Stimulated activated naive CD4-positive, alpha-beta T cell treated with Interleukin-2 at 50 U/mL for 16 hours (primary cell): ENCODE results near the gene ARID3B.
"Not testable (repeated sequence)": the region's sequence is repeated elsewhere in the genome, so short reads cannot be mapped to it uniquely, and the experiment has no call there.

Experiments
- DNase-seq: peaks from one replicate; lab custom pipeline; 2025; lab: John Stamatoyannopoulos, UW

The ARID3B gene

DNA sequence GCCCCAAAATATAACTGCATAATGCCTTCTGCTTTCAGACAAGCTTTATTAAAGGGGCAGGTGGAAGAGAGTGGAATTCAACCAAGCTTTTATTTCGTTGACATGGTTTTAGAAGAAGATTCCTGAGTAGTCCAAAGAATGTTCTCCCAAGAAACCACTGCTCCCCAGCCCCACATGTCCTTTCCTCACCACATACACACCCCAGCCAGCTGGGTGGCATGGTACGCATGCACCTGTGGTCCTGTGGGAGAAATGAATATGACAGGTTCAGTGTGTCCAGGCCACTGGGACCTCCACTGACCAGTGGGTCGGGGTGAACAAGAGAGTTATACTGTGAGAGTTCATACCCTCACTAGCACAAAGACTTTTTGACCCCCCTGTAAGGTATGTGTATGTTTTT lies 30.2 kb downstream of the ARID3B start:
- DNase-seq, result no peak

DNA sequence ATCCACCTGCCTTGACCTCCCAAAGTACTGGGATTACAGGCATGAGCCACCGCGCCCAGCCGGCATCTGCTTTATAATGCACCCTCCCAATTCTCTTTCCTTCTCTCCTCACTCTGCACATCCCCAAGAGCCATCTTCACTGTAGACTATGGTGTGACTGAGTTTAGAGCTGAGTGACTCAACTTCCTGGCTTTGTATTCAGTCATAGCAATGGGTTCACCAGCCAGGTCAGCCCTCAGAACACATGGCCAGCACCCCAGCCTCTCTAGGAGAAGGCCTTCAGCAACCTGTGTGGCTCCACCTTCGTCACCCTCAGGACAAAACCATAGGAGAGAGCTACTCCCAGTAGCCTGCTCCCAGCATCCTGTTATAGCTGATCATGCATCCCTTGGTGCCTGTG lies 33.0 kb downstream of the ARID3B start:
- DNase-seq, result no peak

DNA sequence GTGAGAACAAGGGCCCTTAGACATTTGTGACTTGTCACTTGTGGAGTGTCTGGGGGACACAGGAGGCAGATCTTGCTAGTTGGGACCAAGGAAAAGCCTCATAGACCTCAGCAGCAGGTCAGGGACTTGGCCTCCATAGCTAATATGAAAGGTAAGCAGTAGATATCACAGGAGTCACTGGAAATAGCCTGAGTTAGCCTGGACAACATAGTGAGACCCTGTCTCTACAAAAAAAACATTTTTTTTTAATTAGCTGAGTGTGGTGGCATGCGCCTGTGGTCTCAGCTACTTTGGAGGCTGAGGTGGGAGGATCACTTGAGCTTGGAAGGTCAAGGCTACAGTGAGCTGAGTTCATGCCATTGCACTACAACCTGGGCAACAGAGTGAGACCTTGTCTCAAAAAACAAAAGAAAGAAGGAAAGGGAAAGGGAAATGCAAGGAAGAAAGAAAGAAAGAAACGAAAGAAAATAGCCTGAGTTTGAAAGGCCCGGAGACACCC lies 37.5 kb downstream of the ARID3B start:
- no peak for DNase-seq

DNA sequence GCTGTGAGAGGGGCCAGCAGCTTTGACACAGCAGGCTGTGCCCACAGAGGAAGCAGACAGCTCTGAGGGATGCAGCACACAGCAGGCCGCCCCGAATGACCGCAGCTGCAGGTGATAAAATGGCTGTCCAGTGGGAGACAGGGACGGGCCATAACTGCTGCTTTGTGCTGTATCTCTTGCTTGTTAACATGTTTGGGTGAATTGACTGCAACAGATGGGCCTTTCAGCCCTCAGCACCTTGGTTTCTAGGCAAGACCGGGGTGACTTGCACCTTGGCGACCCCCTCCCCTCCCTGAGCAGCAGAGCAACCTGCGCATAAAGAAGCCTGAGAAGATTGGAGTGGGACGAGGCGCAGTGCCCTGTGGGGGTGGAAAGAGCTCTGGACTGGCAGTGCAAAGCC lies 38.0 kb downstream of the ARID3B start:
- no peak for DNase-seq

DNA sequence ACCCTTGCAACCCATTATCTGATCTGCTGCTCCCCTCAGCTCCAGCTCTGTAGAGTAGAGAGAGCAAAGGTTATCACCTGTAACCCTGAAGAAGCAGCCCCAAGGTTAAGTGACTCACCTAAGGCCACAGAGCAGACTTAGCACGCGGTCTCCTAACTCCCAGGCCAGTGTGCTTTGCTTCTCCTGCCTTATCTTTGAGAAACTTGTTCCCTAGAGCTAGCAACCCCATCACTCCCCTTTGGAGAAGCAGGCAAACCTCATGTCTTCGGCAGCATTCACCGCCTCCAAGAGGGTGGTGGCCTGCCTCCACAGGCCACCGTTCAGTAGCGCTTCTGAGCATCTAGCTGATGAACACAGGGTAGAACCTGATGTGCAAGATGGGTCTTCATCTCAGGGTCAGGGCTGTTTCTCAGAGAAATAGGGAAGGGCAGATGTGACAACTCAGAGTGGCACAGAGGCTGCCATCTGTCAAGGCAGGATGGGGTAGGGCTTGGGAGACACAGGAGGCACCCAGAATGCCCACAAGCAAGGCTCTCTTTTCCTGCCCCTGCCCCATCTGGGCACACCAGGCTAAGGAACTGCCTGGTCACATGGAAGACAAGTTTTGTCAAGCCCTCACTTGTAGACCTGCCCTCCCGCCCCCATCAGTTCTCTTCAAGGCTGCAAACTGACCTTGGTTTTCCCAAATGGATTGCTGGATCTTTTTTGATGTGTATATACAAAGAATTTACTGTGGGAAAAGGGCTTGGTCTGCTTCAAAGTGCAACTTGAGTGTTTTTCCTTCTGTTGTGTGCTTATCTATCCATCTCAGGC lies 39.7 kb downstream of the ARID3B start:
- DNase-seq, result no peak

DNA sequence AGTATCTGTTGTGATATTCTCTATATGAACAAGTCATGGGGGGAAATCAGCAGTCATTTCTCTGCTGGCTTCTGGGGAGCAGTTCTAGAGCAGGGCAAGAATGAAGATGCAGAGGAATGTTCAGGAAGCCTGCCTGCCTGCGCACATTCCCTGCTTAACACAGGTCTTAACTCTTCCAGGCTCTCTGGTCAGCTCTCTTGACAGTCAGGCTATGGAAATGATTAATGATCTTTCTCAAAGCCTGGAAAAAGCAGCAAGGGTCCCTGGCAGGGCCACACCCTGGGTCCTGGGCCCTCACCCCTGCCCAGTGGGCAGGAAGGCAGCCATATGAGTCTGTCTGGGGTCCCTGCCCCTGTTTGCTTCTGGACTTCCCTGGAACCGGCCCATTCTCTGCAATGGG lies 43.2 kb downstream of the ARID3B start:
- DNase-seq, result no peak

DNA sequence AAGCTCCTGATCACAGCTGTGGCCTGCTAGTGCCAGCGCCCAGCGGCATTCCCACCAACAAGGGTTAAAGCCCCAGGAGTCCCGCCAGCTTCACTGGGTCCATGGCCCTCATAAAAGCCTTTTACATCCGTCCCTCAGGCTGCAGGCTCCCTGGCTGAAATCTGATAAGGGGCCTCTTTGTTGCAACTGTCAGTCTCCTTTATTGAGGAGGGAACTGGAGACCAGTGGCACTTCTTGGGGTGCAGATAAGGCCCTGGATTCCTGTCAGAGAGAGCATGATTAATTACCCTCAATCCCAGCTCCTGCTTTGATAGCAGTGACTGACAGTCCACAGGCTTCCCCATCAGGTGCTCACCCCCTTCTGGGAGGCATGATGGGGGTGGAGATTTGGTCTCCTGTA lies 43.8 kb downstream of the ARID3B start:
- DNase-seq, result no peak

DNA sequence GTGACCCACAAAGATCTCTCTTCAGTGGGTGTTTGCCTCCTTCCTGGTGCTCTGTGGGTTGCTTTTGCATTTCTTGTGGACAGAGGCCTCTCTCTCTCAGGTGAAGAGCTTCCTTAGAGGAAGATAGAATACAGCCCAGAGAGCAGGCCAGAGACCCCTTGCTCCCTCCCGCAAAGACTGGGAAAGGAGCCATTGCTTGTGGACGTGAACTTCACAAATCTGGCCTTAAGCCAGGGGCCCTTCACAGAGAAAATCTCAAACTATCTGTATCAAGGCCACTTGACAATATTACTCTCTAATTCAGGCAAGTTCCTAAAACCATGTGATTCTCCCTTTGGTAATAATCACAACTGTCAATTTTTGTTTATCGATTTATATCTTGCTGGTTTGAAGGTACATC lies 44.2 kb downstream of the ARID3B start:
- no peak for DNase-seq

DNA sequence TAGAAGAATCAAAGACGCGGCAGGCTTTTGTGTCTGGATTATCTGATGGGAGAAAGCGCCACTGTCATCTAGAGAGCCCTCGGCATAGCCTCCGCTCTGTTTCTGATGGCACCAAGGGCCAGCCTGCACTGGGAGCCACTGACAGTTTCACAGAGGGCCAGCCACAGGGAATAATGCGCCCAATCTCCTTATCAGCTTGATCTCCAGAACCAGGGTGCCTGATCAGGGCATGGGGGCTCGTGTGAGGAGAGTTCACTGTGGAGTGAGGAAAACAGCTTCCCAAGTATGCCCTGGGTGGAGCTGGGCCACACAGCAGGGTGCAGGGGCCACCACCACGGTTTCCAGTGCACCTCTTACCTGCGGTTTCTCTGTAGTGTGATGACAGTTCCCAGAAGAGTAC lies 44.8 kb downstream of the ARID3B start:
- DNase-seq, result no peak

DNA sequence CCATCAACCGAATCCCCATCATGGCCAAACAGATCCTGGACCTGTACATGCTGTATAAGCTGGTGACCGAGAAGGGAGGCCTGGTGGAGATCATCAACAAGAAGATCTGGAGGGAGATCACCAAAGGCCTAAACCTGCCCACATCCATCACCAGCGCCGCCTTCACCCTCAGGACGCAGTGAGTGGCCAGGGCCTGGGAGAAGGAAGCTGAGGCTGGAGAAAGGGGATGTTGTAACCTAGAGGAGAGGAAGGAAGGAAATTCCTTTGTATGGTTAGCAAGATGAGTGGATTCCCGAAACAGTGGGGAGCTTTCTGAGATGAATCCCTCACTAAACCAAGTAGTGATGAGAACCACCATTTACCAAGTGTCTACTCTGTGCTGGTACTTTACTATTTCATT lies 48.8 kb downstream of the ARID3B start:
- no peak for DNase-seq

DNA sequence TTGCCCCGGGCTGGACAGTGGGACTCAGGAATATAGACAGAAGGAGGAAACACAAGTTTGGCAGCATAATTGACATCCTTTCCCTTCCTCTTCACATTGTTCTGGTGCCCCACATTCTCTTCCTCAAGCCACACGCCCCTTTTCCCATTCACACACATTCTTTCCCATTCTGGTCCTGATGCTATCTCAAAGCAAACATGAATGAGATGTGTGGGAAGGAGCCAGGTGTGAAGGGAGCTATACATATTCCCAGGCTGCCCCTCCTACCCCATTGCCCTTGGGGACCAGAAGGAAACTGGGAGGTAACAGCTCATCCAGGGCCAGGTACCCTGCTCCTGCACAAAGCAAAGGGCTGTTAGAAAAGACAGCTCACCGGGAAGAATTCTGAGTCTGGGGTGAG lies 51.2 kb downstream of the ARID3B start:
- DNase-seq, result no peak

DNA sequence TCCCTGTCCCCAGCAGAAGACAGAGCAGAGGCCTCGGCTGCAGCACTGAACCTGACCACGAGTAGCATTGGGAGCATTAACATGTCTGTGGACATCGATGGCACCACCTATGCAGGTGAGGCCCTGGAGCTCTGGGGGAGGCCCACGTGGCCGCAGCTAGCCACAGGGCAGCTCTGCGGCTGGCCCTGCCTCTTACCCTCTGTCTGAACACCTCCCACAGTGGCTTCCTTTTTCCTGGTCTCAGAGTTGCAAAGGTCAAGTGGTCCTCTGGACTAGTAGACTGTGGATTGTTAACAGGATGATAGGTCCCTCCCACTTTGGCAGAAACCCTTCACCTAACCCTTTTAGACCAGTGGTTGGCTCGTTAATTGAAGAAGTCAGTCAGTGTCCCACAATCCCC lies 52.1 kb downstream of the ARID3B start:
- DNase-seq, result no peak

DNA sequence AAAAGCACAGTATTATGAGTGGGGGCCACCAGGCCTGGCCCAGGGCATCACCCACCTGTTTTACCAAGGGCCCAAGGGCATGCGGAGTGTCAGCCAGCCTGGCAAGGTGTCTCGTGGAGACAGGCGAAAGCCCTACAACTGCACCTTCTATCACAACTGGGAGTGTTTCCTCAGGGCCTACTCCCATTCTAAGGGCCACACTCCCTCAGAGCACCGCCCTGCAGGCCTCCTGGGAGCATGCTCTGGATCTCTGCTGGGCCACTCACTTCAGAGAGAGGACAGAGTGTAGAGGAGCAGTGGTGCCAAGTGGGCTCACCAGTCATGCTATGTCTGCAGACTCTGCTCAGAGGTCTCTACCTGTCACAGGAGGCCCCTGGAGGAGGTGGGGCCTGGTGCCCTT lies 53.4 kb downstream of the ARID3B start:
- no peak for DNase-seq

DNA sequence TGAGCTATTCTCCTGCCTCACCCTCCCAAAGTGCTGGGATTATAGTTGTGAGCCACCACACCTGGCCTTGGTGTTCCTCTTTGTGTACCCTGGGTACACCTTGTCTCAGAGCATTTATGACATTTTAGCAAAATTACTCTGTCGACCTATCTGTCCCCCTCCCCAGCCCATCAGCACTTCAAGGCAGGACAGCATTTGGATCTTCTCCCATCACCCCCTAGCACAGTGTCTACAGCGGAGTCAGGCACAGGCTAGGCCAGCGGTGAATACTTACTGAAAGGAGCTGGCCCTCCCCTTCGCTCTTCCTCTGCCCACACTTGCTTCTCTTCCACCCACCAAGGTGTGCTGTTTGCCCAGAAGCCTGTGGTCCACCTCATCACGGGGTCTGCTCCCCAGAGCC lies 54.3 kb downstream of the ARID3B start:
- DNase-seq, result no peak

DNA sequence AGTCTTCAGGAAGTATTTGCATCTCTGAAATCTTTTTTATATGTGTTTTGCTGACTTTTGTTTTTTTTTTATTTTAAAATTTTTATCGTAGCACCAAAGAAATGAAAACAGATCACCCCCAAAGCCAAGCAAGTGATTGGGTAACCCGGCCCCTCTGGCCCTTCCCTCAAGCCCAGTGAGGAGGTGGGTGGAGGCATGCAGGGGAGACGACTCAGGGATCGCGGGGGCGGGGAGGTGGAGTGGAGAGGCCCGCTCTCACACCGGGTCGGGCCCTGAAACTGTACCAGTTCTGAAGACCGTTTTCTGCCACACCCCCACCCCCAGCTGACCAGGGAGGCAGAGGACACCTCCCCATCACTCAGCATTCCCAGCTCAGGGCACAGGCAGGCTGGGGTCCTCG lies 55.7 kb downstream of the ARID3B start:
- DNase-seq, result not testable (repeated sequence)

DNA sequence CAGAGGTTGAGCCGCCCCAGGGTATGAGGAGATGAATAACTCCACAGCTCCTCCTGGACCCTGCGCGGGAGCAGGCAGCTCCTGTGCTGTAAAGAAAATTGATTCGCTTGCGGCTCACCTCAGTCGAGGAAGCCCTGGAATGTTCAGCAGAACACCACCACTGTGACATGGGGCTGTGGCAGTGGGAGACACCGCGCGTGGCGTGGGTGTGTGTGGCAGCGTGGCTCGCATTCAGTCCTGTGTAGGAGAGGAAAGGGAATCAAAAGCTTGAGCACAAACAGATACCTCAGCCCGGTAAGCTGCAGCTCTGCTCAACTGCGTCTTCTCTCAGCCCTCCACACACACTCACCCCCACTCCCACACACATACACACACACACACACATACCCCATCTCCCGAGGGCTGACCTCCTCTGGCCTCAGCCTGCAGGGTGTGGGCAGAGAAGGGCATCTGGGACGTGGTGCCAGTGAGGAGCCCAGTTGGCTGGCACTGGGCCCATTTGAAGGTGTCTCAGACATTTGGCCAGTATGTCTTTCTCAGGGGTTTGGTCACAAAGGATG lies 56.2 kb downstream of the ARID3B start:
- not testable (repeated sequence) for DNase-seq

DNA sequence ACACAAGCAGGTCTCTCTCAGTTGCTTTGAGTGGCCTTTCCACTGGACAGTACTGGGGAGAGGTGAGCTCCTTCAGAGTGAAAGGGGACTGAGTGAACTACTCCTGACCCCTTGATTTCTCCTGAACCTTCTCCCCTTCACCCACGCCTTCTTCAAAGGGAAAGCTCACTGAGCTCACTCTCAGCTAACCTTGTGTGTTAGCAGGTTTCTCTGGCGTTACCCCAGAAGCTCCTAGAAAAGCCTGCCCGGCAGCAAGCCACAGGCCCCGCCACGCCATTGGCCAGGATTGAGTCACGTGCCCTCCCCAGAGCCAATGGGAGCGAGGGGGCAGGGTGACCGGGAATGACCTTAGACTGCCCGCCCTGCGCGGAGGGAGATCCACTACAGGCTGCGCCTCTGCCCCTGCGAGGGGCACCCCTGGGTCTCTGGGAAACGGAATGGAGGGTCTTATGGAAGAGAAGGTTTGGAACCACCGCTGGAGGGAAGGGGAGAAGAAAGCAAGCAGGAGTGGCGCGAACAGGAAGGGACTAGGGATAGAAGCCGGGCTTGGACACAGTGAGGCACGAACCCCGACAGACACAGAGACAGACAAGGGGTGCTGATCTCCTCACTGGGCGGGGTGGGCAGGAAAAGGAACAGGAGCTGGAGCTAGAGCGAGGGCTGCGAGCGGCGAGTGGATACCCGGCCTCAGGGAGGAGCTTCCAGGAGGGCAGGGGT lies 57.3 kb downstream of the ARID3B start:
- DNase-seq, result peak; percentile 87

DNA sequence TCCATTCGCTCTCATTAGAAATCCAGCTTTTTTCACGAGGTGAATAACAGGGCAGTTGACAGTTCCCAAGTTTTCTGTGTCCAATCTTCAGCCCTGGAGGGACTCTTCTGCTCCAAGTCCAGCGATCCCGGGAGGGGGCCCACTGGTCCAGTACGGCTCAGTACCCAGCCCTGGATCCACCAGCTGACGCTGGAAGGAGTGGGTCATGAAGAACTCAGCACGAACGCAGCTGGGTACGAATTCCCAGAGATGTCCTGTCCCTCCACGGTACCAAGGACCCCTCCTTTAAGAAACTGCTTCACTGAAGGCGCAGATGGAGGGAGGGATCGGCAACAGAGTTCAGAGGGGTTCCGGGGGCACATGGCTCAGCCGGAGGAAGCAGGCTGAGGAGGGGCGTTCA lies 58.1 kb downstream of the ARID3B start:
- no peak for DNase-seq

DNA sequence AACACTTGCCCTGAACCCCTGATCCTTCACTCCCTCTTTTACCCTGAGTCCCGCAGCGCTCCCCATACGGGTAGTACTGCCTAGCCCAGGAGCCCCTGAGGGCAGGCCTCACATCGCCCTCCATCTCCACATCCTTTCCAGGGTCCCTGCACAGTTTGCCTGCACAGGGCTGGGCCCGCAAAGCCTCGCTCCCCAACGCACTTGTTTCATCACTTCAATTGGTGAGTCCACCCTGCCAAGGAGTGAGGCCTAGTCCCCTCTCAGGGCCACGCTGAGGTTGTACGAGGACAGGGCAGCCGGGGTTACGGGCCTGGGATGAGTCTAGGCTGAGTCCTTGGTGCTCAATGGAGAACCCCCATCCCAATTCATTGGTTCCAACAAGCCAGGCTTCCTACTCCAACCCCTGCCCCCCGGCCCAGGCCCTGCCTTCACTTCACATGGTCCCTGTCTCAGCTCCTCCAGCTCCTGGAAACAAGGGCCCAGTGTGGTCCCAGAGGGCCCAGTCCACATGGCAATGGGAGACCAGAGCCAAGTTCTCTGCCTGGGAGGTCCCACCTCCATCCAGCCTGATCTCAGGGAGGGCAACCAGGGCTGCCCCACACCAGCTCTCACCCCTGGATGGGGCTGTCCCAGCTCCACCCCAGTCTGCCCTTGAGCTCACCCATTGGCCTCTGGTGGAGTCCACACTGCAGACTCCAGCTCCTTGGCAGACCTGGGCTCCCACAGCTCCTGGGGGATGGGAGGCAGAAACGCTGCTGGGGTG lies 62.2 kb downstream of the ARID3B start:
- DNase-seq, result no peak

DNA sequence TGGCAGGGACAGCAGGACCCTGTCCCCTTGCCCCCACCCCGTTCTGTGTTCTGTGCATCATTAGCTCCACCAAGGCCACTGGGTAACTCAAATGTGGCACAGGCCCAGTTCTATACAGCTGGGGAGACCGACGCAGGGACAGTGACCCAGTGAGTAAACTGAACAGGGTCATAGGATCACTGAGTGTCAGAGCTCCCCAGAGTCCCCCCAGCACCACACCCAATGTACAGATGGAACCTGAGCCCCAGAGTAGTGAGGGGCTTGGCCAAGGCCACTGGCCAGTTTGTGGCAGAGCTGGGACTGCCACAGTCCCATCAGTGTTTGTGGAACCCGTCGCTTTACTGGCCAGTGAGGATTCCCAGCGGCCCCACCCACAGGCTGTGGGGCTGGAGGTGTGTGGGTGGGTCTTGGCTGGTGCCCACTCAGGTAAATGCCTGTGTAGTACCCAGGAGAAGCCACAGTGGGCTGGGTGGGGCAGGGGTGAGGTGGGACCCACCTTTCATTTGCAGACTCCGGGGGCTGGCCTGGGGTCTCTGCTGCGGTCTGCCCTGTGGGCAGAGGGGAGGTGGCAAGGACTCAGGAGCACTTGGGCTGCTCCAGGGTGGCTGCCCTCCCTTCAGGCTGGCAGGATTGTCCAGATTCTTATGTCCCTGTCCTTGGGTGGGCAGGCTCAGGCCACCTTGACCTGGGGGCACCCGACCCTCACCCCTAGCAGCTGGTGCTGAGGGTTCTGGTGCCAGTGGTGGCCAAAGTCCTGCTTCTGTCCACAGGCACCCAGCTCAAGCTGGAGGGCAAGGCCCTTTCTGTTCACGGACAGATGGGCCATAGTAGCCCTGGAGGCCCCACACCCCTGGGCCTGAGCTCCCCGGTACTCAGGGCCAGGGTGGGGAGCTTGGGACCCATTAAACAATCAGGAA lies 63.0 kb downstream of the ARID3B start:
- DNase-seq, result no peak
